Central memory CD8-positive, alpha-beta T cell (primary cell): ENCODE results near the gene SLC1A7.

Source experiments
- ATAC-seq: fragments of 150-1000 bp; cut with Tn5 transposase; replicated peaks from 2 replicates; pipeline ENCODE4 v1.10.0; 2022; ENCODE audit warnings: mild to moderate bottlenecking, moderate FRiP score, moderate number of reproducible peaks; ENCODE audit not compliant: poor library complexity, severe bottlenecking; ENCODE audit errors: extremely low read depth
- DNase-seq, 2 donors: peaks; one replicate each; pipeline ENCODE4 v3.0.0; 2021; ENCODE audit warnings: low spot score in 2 of 2
- H3K27ac Mint-ChIP-seq: one replicate; pipeline ENCODE4 v1.8.0; 2022; ENCODE audit warnings: low read depth, mild to moderate bottlenecking, moderate library complexity, mixed read lengths
- H3K27me3 Mint-ChIP-seq: one replicate; pipeline ENCODE4 v1.8.0; 2022; ENCODE audit warnings: mixed read lengths
- H3K36me3 Mint-ChIP-seq: one replicate; pipeline ENCODE4 v1.8.0; 2022; ENCODE audit warnings: mild to moderate bottlenecking, moderate library complexity, mixed read lengths; ENCODE audit not compliant: insufficient read depth
- H3K4me1 Mint-ChIP-seq: one replicate; pipeline ENCODE4 v1.8.0; 2022; ENCODE audit warnings: mixed read lengths
- H3K4me3 Mint-ChIP-seq: one replicate; pipeline ENCODE4 v1.8.0; 2022; ENCODE audit warnings: mild to moderate bottlenecking, moderate library complexity, mixed read lengths
- H3K9me3 Mint-ChIP-seq: one replicate; pipeline ENCODE4 v1.8.0; 2022; ENCODE audit warnings: mixed read lengths

Gene SLC1A7

DNA sequence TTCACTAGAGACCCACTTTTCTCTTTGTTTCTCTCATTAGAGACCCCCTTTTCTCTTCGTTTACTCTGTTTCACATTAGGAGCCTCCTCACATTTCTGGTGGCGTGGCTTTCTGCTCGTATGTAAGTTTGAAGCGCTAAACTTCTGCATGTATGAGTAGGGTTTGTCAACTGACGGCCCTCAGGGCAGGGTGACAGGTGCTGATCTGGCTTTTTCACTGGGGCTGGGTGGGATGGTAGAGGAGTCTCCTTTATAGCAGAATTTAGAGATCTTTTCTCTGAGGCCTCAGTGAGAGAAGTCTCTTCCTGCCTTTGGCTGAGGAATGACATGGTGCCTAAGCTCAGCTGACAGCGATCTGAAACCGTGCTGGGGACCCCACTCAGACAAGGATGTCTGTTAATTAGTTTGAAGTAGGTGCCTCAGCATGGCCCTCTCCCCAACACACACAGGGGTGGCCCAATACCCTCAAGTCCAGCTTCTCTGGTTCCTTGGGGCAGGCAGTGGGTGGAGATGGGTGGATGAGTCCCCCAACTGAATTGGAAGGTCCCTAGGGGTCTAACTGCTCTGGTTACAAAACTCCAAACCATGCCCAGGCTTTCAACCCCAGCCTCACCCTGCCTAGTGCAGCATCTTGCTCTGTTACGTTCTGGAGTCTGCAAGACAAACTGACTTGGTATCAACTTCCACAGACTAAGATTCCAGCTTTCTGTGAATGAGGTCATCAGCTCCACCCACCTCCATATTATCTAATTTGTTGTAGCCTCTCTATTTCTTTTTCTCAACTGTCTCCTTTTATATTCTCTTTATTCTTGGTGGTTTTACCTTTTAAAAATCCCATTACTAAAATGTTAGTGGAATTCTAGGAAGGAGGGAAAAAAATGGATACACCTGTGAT is 3.2 kb downstream of the SLC1A7 start:
- Mint-ChIP-seq H3K36me3 (peaks cover 6% of the 10 kb centered on the region), H3K4me3 (no peak overlapping the region), H3K9me3 (peaks cover 12% of the 10 kb centered on the region), H3K27me3 (no peaks in the 10 kb centered on the region), H3K4me1 (peaks cover 20% of the 10 kb centered on the region), H3K27ac (no peak overlapping the region)
- no peak for ATAC-seq
- DNase-seq = no peak

DNA sequence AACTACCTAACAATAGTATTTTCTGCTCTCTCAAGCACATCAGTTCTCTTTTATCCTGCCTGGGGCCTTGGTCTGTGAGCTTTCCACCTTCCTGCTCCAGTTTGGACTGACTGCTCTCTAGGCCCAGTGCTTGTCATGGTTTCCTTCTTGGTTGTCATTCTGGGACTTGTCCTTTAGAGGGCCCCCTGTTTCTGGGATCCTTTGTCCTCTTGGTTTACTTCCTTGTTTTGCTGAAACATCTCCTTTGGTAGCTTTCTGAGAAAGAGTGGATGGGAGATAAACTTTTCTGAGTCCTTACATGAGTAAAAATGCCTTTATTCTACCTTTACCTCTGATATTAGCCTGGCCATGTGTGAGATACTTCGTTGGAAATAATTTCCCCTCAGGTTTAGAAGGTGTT is 4.7 kb downstream of the SLC1A7 start:
- Mint-ChIP-seq H3K27ac (peak overlapping the region; percentile 20), H3K36me3 (peaks cover 6% of the 10 kb centered on the region), H3K4me1 (peaks cover 28% of the 10 kb centered on the region), H3K4me3 (no peak overlapping the region), H3K9me3 (peaks cover 12% of the 10 kb centered on the region), H3K27me3 (no peaks in the 10 kb centered on the region)
- ATAC-seq (no peak), DNase-seq (no peak)

DNA sequence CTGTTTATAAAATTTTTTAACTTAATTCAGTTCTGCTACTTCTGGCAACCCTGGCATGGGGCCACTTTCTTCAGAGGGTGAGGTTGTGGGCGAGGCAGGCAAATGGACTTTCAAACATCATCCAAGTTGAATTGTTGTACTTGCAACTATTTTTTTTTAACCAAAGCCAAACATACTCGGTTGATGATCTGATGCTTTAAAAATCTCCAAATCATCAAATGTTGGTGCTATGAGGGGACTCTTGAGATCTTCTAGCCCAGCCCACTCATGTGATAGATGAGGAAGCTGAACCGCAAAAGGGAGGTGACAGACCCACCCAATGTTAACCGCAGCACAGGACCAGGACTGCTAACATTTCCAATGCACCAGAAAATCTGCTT is 6.7 kb downstream of the SLC1A7 start:
- peak; percentile 97 for ATAC-seq
- Mint-ChIP-seq H3K27ac (peak overlapping the region; percentile 79), H3K27me3 (no peaks in the 10 kb centered on the region), H3K4me1 (peaks cover 38% of the 10 kb centered on the region), H3K4me3 (no peak overlapping the region), H3K9me3 (peaks cover 12% of the 10 kb centered on the region), H3K36me3 (peaks cover 6% of the 10 kb centered on the region)
- peak in 1 of 2 donors; percentile 47 for DNase-seq

DNA sequence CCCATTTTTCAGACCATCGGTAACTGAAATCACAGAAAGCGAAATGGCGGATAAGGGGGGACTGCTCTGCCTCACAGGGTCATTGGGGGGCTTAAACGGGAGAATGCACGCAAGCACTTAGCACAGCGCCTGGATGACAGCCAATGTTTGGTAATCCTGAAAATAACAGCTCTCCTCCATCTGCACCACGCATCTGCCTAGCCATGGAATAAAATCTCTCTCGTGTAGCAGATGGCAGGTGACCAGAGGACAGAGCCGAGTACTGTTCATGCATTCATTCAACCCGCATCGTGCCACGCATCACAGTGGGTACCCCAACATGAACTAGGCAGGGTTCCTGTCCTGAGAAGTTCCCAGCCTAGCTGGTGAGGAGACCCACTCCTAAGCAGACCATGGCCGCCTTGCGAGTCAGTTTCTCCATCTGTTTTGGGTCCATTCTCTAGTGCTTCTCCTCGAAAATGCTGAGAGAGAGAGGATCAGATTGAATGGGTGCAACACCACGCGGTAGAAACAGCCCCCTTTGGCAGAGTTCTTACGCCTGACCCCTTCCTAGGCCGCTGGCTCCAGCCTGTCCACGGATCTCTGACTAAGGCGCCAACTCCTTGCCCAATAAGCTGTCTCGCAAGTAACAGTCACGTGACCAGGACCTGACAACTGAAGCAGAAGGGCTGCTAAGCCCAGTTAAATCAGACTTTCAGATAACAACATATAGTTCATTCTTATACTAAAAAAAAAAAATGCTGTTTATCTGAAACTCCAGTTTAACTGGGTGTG is 7.3 kb downstream of the SLC1A7 start:
- Mint-ChIP-seq H3K4me1 (peaks cover 38% of the 10 kb centered on the region), H3K27me3 (no peaks in the 10 kb centered on the region), H3K4me3 (no peak overlapping the region), H3K36me3 (peaks cover 6% of the 10 kb centered on the region), H3K9me3 (peaks cover 12% of the 10 kb centered on the region), H3K27ac (peak overlapping the region; percentile 79)
- ATAC-seq (peak; percentile 26), DNase-seq (no peak)

DNA sequence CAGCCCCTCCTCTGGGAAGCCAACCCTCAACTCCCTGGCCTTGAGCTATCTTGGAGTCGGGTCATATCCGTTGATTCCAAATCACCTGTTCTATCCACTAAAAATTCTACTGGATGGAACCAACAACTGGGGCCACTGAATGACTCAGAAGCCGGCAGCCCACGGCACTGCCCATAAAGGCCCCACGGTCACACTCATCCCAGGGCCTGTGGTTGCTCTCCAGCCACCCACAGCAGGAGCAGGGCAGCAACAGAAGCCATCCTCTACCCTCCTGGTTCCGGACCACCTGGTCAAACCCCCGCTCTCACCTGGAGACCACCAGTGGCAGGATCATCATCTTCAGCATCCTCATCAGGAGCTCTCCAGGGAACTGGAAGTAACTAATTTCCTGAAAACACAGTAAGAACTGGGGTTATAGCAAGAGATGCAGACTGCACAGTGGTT is 8.4 kb downstream of the SLC1A7 start:
- no peak overlapping the region for H3K27ac Mint-ChIP-seq
- DNase-seq = no peak

DNA sequence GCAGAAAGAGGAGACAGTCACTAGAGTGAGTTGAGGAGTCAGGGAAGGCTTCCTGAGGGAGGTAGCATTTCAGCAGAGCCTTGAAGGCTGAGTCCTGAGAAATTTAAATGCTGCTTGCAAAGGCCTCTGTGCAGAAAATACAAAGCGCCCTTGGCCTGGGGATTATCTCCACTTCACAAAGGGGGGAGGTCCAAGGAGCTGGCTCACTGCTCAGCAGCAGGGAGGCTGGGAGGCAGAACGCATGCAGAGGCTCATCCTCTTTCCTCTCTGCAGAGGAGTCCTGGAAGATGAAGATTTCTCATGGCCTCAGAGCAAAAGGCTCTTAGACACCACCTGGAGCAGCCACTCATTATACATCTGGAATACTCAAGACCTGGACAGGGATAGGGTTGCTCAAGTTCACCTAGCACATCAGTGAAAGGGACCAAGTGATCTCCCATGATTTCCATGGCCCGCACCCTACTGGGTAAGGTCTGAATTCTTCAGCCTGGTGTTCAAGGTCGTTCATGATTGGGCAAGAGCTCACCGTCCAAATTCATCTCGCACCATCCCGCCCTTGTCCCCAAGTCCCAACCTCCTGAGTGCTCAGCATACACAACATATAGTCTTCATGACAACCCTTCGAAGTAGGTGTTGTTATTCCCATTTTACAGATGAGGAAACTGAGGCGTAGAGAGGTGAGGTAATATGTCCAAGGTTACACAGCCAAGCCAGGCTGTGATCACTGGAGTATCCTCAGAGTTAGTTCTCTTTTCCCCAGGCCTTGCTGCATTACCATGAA is 9.0 kb downstream of the SLC1A7 start:
- Mint-ChIP-seq H3K36me3 (peaks cover 6% of the 10 kb centered on the region), H3K27ac (peak overlapping the region; percentile 79), H3K4me3 (no peak overlapping the region), H3K4me1 (peaks cover 41% of the 10 kb centered on the region), H3K27me3 (no peaks in the 10 kb centered on the region), H3K9me3 (peaks cover 12% of the 10 kb centered on the region)
- no peak for DNase-seq
- no peak for ATAC-seq

More for the DNA sequence above, 8.4 kb downstream of the SLC1A7 start:
- Mint-ChIP-seq H3K36me3 (peaks cover 6% of the 10 kb centered on the region), H3K4me3 (no peak overlapping the region), H3K9me3 (peaks cover 12% of the 10 kb centered on the region), H3K27me3 (no peaks in the 10 kb centered on the region), H3K4me1 (peaks cover 45% of the 10 kb centered on the region)
- ATAC-seq = no peak

DNA sequence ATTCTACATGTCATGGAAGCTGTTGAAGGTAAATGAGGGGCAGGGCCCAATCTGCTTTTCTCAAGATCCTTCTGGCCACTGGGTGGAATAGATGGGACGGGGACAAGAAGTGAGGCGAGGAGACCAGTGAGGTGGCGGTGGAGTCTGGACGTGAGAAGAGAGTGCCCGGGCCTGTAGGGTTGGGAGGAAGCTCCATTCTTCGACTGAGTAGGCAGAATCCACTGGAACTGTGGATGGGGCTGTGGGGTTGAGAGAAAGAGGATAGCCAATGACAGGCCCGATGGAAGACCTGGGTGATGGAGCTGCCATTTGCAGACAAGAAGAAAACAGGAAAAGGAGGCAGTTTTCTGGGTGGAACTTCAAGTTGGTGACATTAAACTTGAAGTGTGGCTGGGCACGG is 10.3 kb downstream of the SLC1A7 start:
- peaks cover 2% of the 10 kb centered on the region for H3K9me3 Mint-ChIP-seq
- no peak overlapping the region for H3K4me3 Mint-ChIP-seq
- H3K4me1 Mint-ChIP-seq = peaks cover 45% of the 10 kb centered on the region
- no peak for DNase-seq
- H3K27ac Mint-ChIP-seq = peak overlapping the region; percentile 79
- H3K27me3 Mint-ChIP-seq = no peaks in the 10 kb centered on the region
- H3K36me3 Mint-ChIP-seq = peaks cover 6% of the 10 kb centered on the region
- ATAC-seq = no peak

DNA sequence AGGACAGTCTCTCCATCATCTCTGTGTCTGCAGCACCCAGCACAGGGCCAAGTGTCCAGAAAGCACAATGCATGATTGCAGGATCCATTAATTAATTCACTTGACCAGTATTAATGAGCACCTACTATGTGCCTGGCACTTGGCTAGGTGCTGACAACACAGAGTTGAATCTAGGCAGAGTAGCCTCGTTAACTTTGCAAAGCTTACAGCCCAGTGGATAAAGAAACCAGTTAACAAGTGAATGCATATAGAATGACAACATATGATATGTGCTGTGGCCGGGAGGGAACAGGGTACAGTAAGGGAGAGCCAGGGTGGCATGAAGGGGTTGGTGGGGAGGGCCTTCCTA is 10.9 kb downstream of the SLC1A7 start:
- Mint-ChIP-seq H3K27me3 (no peaks in the 10 kb centered on the region), H3K4me1 (peaks cover 46% of the 10 kb centered on the region), H3K36me3 (peaks cover 6% of the 10 kb centered on the region), H3K4me3 (peak overlapping the region; percentile 2), H3K27ac (no peak overlapping the region), H3K9me3 (no peaks in the 10 kb centered on the region)
- ATAC-seq = no peak
- DNase-seq = no peak

DNA sequence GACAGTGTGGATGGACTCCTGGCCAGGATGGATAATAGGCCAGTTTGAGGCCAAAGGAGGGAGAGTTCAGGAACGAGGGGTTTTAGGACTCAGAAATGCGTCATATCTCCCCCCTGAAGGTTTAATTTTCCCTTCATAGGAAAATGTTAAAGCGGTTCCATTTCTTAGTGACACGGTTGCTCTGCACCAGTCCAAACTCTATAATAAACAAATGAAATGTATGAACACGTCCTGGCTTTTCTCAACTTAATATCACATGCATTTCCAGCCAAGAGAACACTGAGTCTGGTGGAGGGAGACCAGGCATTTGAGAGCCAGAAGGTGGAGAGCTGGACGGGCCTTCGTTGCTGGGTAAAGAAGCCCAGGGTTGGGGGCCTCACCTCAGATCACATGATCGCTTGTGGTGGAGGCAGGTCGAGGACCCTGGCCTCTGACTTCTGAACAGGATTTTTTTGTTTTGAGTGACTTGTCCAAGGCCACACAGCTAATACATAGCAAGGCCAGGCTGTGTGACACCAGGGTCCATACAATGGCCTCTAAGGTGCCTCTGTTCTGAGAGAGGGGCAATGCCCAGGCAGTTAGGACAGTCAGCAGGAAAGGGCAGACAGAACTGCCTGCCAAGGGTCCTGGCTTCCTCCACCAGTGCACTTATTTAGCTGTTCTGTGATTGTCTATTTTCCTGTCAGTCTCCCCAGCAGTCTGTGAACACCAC is 11.4 kb downstream of the SLC1A7 start:
- Mint-ChIP-seq H3K27me3 (no peaks in the 10 kb centered on the region), H3K36me3 (peaks cover 4% of the 10 kb centered on the region), H3K4me3 (no peak overlapping the region), H3K27ac (no peak overlapping the region), H3K4me1 (peaks cover 52% of the 10 kb centered on the region), H3K9me3 (no peaks in the 10 kb centered on the region)
- no peak for DNase-seq
- no peak for ATAC-seq

DNA sequence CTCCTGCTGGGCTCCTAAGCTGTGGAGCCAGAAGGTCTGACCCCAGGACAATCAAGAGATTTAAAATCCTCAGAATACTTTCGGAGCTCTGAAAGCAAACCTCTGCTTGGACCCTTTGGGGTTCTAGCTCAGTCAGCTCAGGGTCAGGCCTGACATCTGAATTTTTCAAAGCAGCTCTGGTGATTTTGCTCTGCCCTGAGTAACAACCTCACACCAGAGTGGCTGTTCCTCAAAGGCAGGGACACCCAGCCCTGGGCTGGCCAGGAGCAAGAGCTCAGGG is 11.9 kb downstream of the SLC1A7 start:
- Mint-ChIP-seq H3K9me3 (no peaks in the 10 kb centered on the region), H3K4me1 (peaks cover 57% of the 10 kb centered on the region), H3K36me3 (peaks cover 2% of the 10 kb centered on the region), H3K27ac (no peak overlapping the region), H3K4me3 (no peak overlapping the region), H3K27me3 (no peaks in the 10 kb centered on the region)
- DNase-seq (no peak), ATAC-seq (no peak)

DNA sequence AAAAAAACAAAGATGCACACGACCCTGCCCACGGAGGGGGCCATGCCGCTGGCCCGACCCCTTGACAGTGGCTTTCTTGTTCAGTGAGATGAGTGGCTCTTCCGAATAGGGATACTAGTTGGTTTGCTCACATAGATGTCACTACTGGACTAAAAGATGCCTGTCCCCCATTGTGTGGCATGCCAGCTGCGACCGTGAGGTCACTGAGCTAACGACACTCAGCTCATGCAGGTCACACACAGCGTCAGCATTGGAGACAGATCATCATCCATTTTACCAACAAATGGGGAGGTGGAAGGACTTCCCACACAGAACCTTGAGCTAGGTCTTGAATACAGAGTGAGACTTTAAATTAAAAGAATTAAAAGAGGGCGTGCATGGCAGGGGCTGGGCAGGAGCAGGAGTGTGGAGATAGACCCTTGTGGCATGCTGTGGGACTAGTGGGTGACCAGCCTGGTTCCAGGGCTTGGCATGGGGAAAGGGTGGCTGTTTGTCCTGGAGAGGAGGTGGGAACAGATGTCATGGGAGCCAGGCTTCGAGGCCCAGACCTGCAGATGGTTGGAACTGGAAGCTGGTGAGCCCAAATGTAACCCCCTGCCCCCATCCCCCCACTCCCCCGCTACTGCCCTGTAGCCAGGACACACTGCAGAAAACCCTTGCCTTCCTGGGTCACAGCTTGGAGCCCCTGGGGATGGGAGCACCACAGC is 12.4 kb downstream of the SLC1A7 start:
- peak overlapping the region; percentile 52 for H3K27ac Mint-ChIP-seq
- ATAC-seq (no peak), DNase-seq (no peak)
- peaks cover under 1% of the 10 kb centered on the region for H3K36me3 Mint-ChIP-seq
- peaks cover 58% of the 10 kb centered on the region for H3K4me1 Mint-ChIP-seq
- H3K27me3 Mint-ChIP-seq = no peaks in the 10 kb centered on the region
- no peaks in the 10 kb centered on the region for H3K9me3 Mint-ChIP-seq
- no peak overlapping the region for H3K4me3 Mint-ChIP-seq

DNA sequence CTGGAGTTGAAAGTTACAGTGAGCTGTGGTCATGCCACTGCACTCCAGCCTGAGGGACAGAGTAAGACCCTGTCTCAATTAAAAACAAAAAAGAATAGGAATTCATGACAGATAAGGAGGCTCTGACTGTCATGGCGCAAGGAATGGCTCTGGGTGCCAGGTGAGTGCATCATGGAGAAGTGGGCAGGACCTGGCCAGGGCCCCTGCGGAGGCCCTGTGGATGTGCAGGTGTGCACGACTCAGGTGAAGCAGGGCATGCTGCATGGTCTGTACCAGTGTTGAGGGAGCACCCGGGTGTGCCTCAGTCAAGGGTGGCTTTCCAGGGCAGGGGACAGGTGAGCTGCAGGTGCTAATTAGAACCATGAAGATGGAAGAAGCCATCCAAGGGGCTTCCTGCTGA is 14.0 kb downstream of the SLC1A7 start:
- ATAC-seq (no peak), DNase-seq (no peak)
- Mint-ChIP-seq H3K4me3 (peak overlapping the region; percentile 40), H3K27ac (peak overlapping the region; percentile 89), H3K27me3 (no peaks in the 10 kb centered on the region), H3K36me3 (no peaks in the 10 kb centered on the region), H3K4me1 (peaks cover 49% of the 10 kb centered on the region), H3K9me3 (no peaks in the 10 kb centered on the region)
